Activated CD4-positive, CD25-positive, alpha-beta regulatory T cell treated with anti-CD3 and anti-CD28 coated beads, Interleukin-2, amount 50 U/mL, for 24 hours (primary cell): Measurements from ENCODE around the gene GLRA3.
"Not testable (repeated sequence)": the region's sequence is repeated elsewhere in the genome, so short reads cannot be mapped to it uniquely, and the experiment has no call there.

Source experiments
- ATAC-seq, 2 donors: fragments of 150-1000 bp; cut with Tn5 transposase; one replicate each; pipeline ENCODE4 v1.10.0; 2021; ENCODE audit warnings: mild to moderate bottlenecking in 1 of 2, moderate library complexity in 1 of 2

GLRA3 gene

DNA sequence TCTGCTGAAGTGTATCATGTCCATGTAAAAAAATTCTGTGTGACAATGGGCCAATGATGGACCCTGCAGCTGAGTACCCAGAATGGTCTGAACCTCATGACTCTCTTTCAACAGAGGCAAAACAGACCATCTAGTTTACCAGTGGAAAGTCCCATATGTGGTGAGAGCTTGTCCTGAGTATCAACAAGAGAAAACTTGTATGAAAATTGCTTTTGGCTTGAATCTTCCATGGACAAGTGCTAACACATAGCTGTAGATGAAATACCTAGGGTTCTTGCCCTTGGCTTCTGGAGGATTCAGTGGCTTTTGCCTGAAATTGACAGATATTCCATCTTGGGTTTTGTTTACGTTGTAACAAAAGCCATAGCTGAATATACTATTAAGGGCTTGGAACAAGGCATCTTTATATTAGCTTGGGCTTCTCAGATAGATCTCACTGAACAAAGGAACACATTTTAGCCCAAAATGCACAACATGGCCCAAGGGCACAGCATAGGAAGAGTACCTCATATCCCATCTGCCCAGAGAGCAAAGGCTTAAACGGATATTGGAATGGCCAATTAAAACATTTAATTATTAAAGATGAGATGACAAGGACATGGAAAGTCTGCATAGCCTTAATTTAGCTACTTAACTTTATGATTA, 178.2 kb downstream of the GLRA3 start:
- no peak for ATAC-seq

DNA sequence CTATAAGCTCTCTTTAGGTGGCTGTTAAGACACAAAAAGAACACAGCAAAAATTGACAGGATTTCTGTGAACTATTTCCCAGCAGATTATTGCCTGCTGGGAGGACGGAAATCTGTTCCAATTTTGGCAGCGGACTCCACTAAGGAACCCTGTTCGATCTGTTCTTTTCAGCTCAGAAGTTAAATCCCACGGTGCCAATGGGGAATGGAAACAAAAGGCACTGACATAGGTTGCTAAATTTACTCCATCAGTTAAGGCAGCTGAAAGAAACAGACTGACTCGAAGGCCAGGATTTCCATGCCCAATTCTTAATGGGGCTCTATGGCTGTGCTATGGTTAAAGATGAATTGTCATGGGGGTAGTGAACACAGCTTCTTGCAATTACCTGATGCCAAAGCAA, 180.2 kb downstream of the GLRA3 start:
- ATAC-seq = no peak

- no peak for ATAC-seq
Measured at GRCh38 chr4:174646326-174646725, 182.7 kb downstream of the GLRA3 start.

- ATAC-seq = no peak
Measured at GRCh38 chr4:174640146-174640545, 188.9 kb downstream of the GLRA3 start.

DNA sequence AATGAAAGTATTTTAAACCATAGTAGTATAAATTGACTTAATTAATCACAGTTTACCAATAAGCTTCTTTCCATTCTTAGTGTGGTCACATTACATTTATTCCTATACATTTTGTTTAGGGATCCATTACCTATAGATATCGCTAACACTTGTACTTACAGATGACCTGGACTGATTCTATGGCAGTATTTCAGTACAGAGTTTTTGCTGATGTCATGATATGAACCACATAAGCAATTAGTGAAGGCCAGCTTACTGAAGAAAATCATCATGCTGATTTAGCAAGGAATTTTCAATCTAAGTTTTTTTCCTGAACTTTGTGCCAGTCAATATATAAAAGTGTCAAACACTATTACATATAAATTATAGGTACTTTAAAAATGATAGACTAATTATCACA, 193.3 kb downstream of the GLRA3 start:
- no peak for ATAC-seq

DNA sequence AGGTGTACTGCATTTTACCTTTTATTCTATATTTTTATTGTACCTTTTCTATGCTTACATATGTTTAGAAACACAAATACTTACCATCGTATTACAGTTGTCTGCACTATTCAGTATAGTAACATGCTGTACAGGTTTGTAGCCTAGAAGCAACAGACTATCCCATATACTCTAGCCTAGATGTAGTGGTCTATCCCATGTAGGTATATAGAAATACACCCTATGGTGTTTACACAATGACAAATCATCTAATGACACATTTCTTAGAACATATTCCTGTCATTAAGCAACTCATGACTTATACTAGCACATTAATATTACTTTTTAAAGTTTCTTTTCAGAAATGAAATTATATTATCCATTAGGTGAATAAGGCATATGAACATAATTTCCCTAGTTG, 195.6 kb downstream of the GLRA3 start:
- no peak for ATAC-seq

- ATAC-seq = no peak
Measured at GRCh38 chr4:174631901-174632758, 196.9 kb downstream of the GLRA3 start.

- ATAC-seq = not testable (repeated sequence)
Measured at GRCh38 chr4:174629907-174630450, 199.1 kb downstream of the GLRA3 start.

GRCh38 chr4:174629265-174629664, 199.8 kb downstream of the GLRA3 start:
- ATAC-seq = peak; percentile 71 to 75

- no peak for ATAC-seq
Measured at GRCh38 chr4:174628191-174628590, 200.9 kb downstream of the GLRA3 start.

DNA sequence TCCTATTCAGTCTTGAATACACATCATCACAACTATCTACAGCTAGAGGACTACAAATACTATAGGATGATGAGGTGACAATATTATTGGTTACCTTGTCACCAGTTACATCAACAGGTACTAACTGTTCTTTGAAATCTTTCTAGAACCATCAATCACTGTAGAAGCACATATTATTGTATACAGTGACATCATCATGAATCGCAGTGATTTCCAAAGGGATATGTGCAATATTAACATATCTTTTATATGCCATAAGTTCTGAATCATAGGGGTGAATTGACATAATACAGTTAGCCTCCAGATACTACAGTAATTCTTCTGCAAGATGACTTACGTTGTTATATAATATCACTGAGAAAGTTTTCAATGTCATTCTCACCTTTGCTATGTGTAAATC, 201.6 kb downstream of the GLRA3 start:
- no peak for ATAC-seq

GRCh38 chr4:174626342-174627008, 202.6 kb downstream of the GLRA3 start:
- ATAC-seq = no peak

DNA sequence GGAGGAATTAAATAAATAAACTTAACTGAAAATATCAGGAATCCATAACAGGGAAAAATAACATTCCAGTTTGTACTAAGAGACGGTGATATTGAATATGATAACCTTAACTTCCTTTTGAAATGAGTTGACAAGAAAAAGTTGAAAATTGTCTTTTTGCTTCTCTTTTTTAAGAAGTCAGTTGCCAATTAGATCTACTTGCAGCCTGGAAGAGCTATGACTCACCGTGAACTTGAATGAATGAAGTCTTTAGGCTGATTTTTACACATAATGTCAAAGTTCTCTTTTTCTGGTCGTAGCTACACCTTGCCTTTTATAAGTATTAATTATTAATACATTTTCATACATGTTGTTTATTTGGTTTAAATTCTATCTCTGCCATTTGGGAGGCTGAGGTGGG, 212.4 kb downstream of the GLRA3 start:
- no peak for ATAC-seq

- ATAC-seq = no peak
Measured at GRCh38 chr4:174613979-174614378, 215.1 kb downstream of the GLRA3 start.

DNA sequence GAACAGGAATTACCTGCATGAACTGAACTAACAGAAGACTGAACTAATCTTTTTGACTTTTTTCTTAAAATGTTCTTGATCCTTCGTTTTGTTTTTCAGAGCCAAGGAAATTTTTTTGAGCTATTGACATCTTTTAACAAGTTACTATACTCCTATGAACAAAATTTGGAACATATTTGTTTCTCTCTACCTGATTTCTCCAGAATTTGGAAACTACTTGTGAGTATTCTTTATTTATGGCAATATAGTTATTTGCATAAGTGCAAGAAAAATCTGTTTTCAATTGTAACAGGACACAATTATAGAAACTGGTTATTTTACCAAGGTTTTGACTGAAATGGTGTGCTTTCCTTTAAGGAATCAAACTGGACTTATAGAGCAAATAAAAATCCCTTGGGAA, 217.3 kb downstream of the GLRA3 start:
- no peak for ATAC-seq

- ATAC-seq = no peak
Measured at GRCh38 chr4:174607792-174608191, 221.3 kb downstream of the GLRA3 start.

GRCh38 chr4:174604198-174604597, 224.8 kb downstream of the GLRA3 start:
- peak in 1 of 2 donors; percentile 51 for ATAC-seq

DNA sequence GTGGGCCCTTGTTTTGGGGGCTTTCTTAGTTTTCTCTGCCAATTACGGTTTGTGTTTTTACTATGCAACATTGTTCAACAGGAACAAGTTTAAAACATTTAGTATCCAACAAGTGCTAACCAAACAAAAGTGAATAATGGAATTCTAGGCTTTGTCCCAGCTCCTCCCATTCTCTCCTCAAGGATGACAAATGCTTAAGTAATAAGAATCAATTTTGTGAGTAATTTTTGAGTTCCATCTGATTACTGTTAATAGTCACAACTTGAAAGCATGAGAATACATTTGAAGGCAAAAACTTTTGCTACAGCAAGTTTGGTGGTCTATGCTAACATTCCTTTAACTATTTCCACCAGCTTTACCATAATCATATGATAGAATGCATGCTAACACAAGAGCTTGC, 228.7 kb downstream of the GLRA3 start:
- ATAC-seq = no peak

GRCh38 chr4:174598800-174599199, 230.2 kb downstream of the GLRA3 start:
- no peak for ATAC-seq

GRCh38 chr4:174596513-174596912, 232.5 kb downstream of the GLRA3 start:
- ATAC-seq = no peak

- no peak for ATAC-seq
Measured at GRCh38 chr4:174595141-174595929, 233.7 kb downstream of the GLRA3 start.

- ATAC-seq = no peak
Measured at GRCh38 chr4:174593701-174594100, 235.3 kb downstream of the GLRA3 start.

GRCh38 chr4:174592985-174593335, 236.1 kb downstream of the GLRA3 start:
- ATAC-seq = no peak
